PFSK-1 (cell line): Measurements from ENCODE around the gene CISTR.

ENCODE experiments used
- POLR2AphosphoS5 ChIP-seq: IDR thresholded peaks from 2 replicates; pipeline ENCODE4 v1.6.1; 2012; ENCODE audit warnings: low read depth, mild to moderate bottlenecking, control low read depth, low read length, moderate library complexity
- SIN3A ChIP-seq: IDR thresholded peaks from 2 replicates; pipeline ENCODE4 v1.6.1; 2012; ENCODE audit warnings: mild to moderate bottlenecking, low read length, moderate library complexity, borderline replicate concordance; ENCODE audit not compliant: insufficient read depth
- TAF1 ChIP-seq: IDR thresholded peaks from 2 replicates; pipeline ENCODE4 v1.6.1; 2012; ENCODE audit warnings: low read length, control low read depth, borderline replicate concordance; ENCODE audit not compliant: insufficient read depth
- TF ChIP-seq, protein P1 (sequence below), 2 experiments: IDR thresholded peaks; 2 replicates each; pipeline versions ENCODE4 v1.6.1 to v1.8.0; 2011 to 2012; ENCODE audit warnings: low read depth in 2 of 2, low read length in 2 of 2, control low read depth in 1 of 2, inconsistent platforms in 1 of 2, mild to moderate bottlenecking in 1 of 2, moderate library complexity in 1 of 2; ENCODE audit not compliant: insufficient read depth in 1 of 2

- no peak for TF ChIP-seq POLR2AphosphoS5
- TF ChIP-seq, protein P1, sequence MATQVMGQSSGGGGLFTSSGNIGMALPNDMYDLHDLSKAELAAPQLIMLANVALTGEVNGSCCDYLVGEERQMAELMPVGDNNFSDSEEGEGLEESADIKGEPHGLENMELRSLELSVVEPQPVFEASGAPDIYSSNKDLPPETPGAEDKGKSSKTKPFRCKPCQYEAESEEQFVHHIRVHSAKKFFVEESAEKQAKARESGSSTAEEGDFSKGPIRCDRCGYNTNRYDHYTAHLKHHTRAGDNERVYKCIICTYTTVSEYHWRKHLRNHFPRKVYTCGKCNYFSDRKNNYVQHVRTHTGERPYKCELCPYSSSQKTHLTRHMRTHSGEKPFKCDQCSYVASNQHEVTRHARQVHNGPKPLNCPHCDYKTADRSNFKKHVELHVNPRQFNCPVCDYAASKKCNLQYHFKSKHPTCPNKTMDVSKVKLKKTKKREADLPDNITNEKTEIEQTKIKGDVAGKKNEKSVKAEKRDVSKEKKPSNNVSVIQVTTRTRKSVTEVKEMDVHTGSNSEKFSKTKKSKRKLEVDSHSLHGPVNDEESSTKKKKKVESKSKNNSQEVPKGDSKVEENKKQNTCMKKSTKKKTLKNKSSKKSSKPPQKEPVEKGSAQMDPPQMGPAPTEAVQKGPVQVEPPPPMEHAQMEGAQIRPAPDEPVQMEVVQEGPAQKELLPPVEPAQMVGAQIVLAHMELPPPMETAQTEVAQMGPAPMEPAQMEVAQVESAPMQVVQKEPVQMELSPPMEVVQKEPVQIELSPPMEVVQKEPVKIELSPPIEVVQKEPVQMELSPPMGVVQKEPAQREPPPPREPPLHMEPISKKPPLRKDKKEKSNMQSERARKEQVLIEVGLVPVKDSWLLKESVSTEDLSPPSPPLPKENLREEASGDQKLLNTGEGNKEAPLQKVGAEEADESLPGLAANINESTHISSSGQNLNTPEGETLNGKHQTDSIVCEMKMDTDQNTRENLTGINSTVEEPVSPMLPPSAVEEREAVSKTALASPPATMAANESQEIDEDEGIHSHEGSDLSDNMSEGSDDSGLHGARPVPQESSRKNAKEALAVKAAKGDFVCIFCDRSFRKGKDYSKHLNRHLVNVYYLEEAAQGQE (IDR thresholded peaks at IDR 0.05; ENCODE audit: insufficient read depth in 1 of 2, low read depth in 2 of 2, low read length in 2 of 2) = no peak
- TF ChIP-seq TAF1 = no peak
- TF ChIP-seq SIN3A = no peak
These were observed 22.1 kb downstream of the CISTR start for GRCh38 chr12:53729644-53730043.
